KOPT-K1 (cell line): Measurements from ENCODE around the gene EXOC4.

Experiments
- H3K27ac ChIP-seq: fragments of 200-600 bp; sonication (generic); 2 replicates; pipeline ENCODE4 v1.5.1; 2016; ENCODE audit warnings: antibody characterized with exemption, mild to moderate bottlenecking, low read depth, low read length; ENCODE audit not compliant: poor library complexity, severe bottlenecking
- H3K36me3 ChIP-seq: fragments of 200-600 bp; sonication (generic); 2 replicates; pipeline ENCODE4 v1.5.1; 2017; ENCODE audit warnings: antibody characterized with exemption, mild to moderate bottlenecking, low read length, moderate library complexity; ENCODE audit not compliant: insufficient read depth
- H3K9me3 ChIP-seq: fragments of 200-600 bp; sonication (generic); 2 replicates; pipeline ENCODE4 v1.5.1; 2017; ENCODE audit warnings: antibody characterized with exemption, low read length, mild to moderate bottlenecking; ENCODE audit not compliant: insufficient read depth, poor library complexity, severe bottlenecking

EXOC4 gene

GRCh38 chr7:133662830-133663229 lies 410.0 kb downstream of the EXOC4 start:
- H3K27ac ChIP-seq, result peak overlapping the region; percentile 34
- no peaks in the 10 kb centered on the region for H3K9me3 ChIP-seq
- no peaks in the 10 kb centered on the region for H3K36me3 ChIP-seq

GRCh38 chr7:133664528-133664927 lies 411.6 kb downstream of the EXOC4 start:
- no peaks in the 10 kb centered on the region for H3K36me3 ChIP-seq
- H3K9me3 ChIP-seq, result no peaks in the 10 kb centered on the region
- H3K27ac ChIP-seq, result no peak overlapping the region

- Histone ChIP-seq H3K27ac (no peak overlapping the region), H3K9me3 (no peaks in the 10 kb centered on the region), H3K36me3 (no peaks in the 10 kb centered on the region)
Observed at GRCh38 chr7:133668296-133669060, 415.6 kb downstream of the EXOC4 start.

GRCh38 chr7:133669061-133669455 lies 416.2 kb downstream of the EXOC4 start:
- Histone ChIP-seq H3K9me3 (no peaks in the 10 kb centered on the region), H3K36me3 (no peaks in the 10 kb centered on the region), H3K27ac (no peak overlapping the region)

GRCh38 chr7:133670250-133670649 lies 417.4 kb downstream of the EXOC4 start:
- no peaks in the 10 kb centered on the region for H3K36me3 ChIP-seq
- H3K9me3 ChIP-seq, result no peaks in the 10 kb centered on the region
- no peak overlapping the region for H3K27ac ChIP-seq

- Histone ChIP-seq H3K36me3 (no peaks in the 10 kb centered on the region), H3K9me3 (no peaks in the 10 kb centered on the region), H3K27ac (no peak overlapping the region)
Observed at GRCh38 chr7:133672866-133673265, 420.0 kb downstream of the EXOC4 start.

- Histone ChIP-seq H3K9me3 (no peaks in the 10 kb centered on the region), H3K27ac (no peak overlapping the region), H3K36me3 (no peaks in the 10 kb centered on the region)
Observed at GRCh38 chr7:133674079-133674763, 421.3 kb downstream of the EXOC4 start.

GRCh38 chr7:133675510-133676218 lies 422.8 kb downstream of the EXOC4 start:
- no peaks in the 10 kb centered on the region for H3K36me3 ChIP-seq
- no peaks in the 10 kb centered on the region for H3K9me3 ChIP-seq
- H3K27ac ChIP-seq, result no peak overlapping the region

- Histone ChIP-seq H3K27ac (no peak overlapping the region), H3K9me3 (no peaks in the 10 kb centered on the region), H3K36me3 (no peaks in the 10 kb centered on the region)
Observed at GRCh38 chr7:133676805-133677370, 424.0 kb downstream of the EXOC4 start.

- Histone ChIP-seq H3K9me3 (no peaks in the 10 kb centered on the region), H3K36me3 (no peaks in the 10 kb centered on the region), H3K27ac (no peak overlapping the region)
Observed at GRCh38 chr7:133678137-133678814, 425.4 kb downstream of the EXOC4 start.

GRCh38 chr7:133679977-133680376 lies 427.1 kb downstream of the EXOC4 start:
- no peak overlapping the region for H3K27ac ChIP-seq
- no peaks in the 10 kb centered on the region for H3K36me3 ChIP-seq

GRCh38 chr7:133681529-133681928 lies 428.7 kb downstream of the EXOC4 start:
- Histone ChIP-seq H3K27ac (no peak overlapping the region), H3K9me3 (no peaks in the 10 kb centered on the region), H3K36me3 (no peaks in the 10 kb centered on the region)

More at GRCh38 chr7:133679977-133680376, 427.1 kb downstream of the EXOC4 start:
- H3K9me3 ChIP-seq, result no peaks in the 10 kb centered on the region

GRCh38 chr7:133682364-133683181 lies 429.7 kb downstream of the EXOC4 start:
- Histone ChIP-seq H3K9me3 (no peaks in the 10 kb centered on the region), H3K27ac (peak overlapping the region; percentile 41), H3K36me3 (no peaks in the 10 kb centered on the region)

- Histone ChIP-seq H3K36me3 (no peaks in the 10 kb centered on the region), H3K9me3 (no peaks in the 10 kb centered on the region), H3K27ac (peak overlapping the region; percentile 41)
Observed at GRCh38 chr7:133683182-133683454, 430.2 kb downstream of the EXOC4 start.
